Keratinocyte (primary cell): Measurements from ENCODE around the gene RGL1.

ENCODE experiments used
- CTCF ChIP-seq, 3 experiments: IDR thresholded peaks in 1 of 3; conservative IDR thresholded peaks in 1 of 3; optimal IDR thresholded peaks in 1 of 3; 2 replicates in 2 of 3; 3 replicates in 1 of 3; pipeline versions ENCODE3 to v1.5.1; 2011; ENCODE audit warnings: low read length in 3 of 3, mild to moderate bottlenecking in 3 of 3, moderate library complexity in 2 of 3, control low read depth in 1 of 3, inconsistent platforms in 1 of 3; ENCODE audit not compliant: insufficient read depth in 2 of 3; ENCODE audit errors: extremely low read depth in 1 of 3
- EZH2 ChIP-seq: IDR thresholded peaks from one replicate; pipeline ENCODE4 v1.6.1; 2012; ENCODE audit warnings: inconsistent platforms, mild to moderate bottlenecking, low read length, moderate library complexity

- TF ChIP-seq EZH2, result no peak
- TF ChIP-seq CTCF (optimal IDR thresholded peaks at IDR 0.05 in 1 of 3, IDR thresholded peaks at IDR 0.05 in 1 of 3, conservative IDR thresholded peaks at IDR 0.05 in 1 of 3; ENCODE audit: extremely low read depth in 1 of 3, insufficient read depth in 2 of 3, low read length in 3 of 3), result no peak
Measured at GRCh38 chr1:183824291-183824690, 19.4 kb downstream of the RGL1 start.
